HEK293 (cell line): ENCODE data around the gene FAM168A.

Source experiments
- CTCF ChIA-PET: fragments of 350-600 bp; formaldehyde crosslinking; extraction: SDS; loops from one replicate; lab custom pipeline; 2021; ENCODE audit warnings: antibody characterized with exemption; lab: Yijun Ruan, JAX
- POLR2A ChIA-PET: fragments of 300-600 bp; formaldehyde crosslinking; extraction: SDS; loops from one replicate; lab custom pipeline; 2020; ENCODE audit warnings: antibody characterized with exemption, inconsistent platforms; lab: Yijun Ruan, JAX
- H3K27ac ChIP-seq: fragments of 200-500 bp; sonication (Bioruptor generic); 2 replicates; pipeline ENCODE4 v1.5.1; 2014; ENCODE audit warnings: low read depth, low read length, control low read depth, inconsistent platforms; ENCODE audit errors: extremely low read depth
- H3K36me3 ChIP-seq, 2 experiments: fragments of 200-500 bp in 1 of 2; sonication (Bioruptor generic) in 1 of 2; 1 replicate in 1 of 2; 2 replicates in 1 of 2; pipeline ENCODE4 v1.5.1; 2014 to 2017; ENCODE audit warnings: inconsistent platforms in 2 of 2, low read length in 2 of 2; ENCODE audit not compliant: control insufficient read depth in 2 of 2, insufficient read depth in 1 of 2
- H3K4me1 ChIP-seq: fragments of 200-500 bp; sonication (Bioruptor generic); 2 replicates; pipeline ENCODE4 v1.5.1; 2014; ENCODE audit warnings: mild to moderate bottlenecking, low read length, inconsistent platforms; ENCODE audit not compliant: control insufficient read depth, insufficient read depth
- H3K4me3 ChIP-seq: 2 replicates; pipeline ENCODE4 v1.5.1; 2011; ENCODE audit warnings: low read depth, mild to moderate bottlenecking, control low read depth, low read length, moderate library complexity
- H3K9me3 ChIP-seq: fragments of 200-500 bp; sonication (Bioruptor generic); 2 replicates; pipeline ENCODE4 v1.5.1; 2014; ENCODE audit warnings: low read depth, low read length, inconsistent platforms; ENCODE audit not compliant: control insufficient read depth, insufficient read depth
- KLF9 ChIP-seq: fragments of 450-650 bp; formaldehyde crosslinking; IDR thresholded peaks from 2 replicates; pipeline ENCODE4 v1.5.1; 2016; ENCODE audit warnings: missing biosample characterization, missing genetic modification characterization, low read depth
- RBAK ChIP-seq: fragments of 450-650 bp; formaldehyde crosslinking; IDR thresholded peaks from 2 replicates; pipeline ENCODE4 v1.5.1; 2016; ENCODE audit warnings: missing biosample characterization, missing genetic modification characterization
- ZBTB8A ChIP-seq: fragments of 450-650 bp; formaldehyde crosslinking; IDR thresholded peaks from 2 replicates; pipeline ENCODE4 v1.5.1; 2016; ENCODE audit warnings: missing biosample characterization, missing genetic modification characterization
- ZNF146 ChIP-seq: fragments of 450-650 bp; formaldehyde crosslinking; IDR thresholded peaks from 2 replicates; pipeline ENCODE4 v1.5.1; 2016; ENCODE audit warnings: missing biosample characterization, missing genetic modification characterization
- ZNF175 ChIP-seq: fragments of 450-650 bp; formaldehyde crosslinking; IDR thresholded peaks from 2 replicates; pipeline ENCODE4 v1.5.1; 2016; ENCODE audit warnings: missing biosample characterization, missing genetic modification characterization
- ZNF19 ChIP-seq: fragments of 450-650 bp; formaldehyde crosslinking; IDR thresholded peaks from 2 replicates; pipeline ENCODE4; 2016; ENCODE audit warnings: missing biosample characterization, missing genetic modification characterization, low read depth
- ZNF2 ChIP-seq: fragments of 450-650 bp; formaldehyde crosslinking; IDR thresholded peaks from 2 replicates; pipeline ENCODE4 v1.5.1; 2016; ENCODE audit warnings: missing biosample characterization, missing genetic modification characterization
- ZNF24 ChIP-seq: fragments of 450-650 bp; formaldehyde crosslinking; IDR thresholded peaks from 2 replicates; pipeline ENCODE4 v1.5.1; 2016; ENCODE audit warnings: missing biosample characterization, missing genetic modification characterization
- ZNF274 ChIP-seq, 2 experiments: fragments of 200-500 bp in 1 of 2; fragments of 450-650 bp in 1 of 2; sonication (Bioruptor generic) in 1 of 2; formaldehyde crosslinking in 1 of 2; IDR thresholded peaks; 2 replicates each; pipeline versions ENCODE4 v1.5.1 to v1.6.1; 2014 to 2016; ENCODE audit warnings: borderline replicate concordance in 1 of 2, inconsistent platforms in 1 of 2, low read length in 1 of 2, missing biosample characterization in 1 of 2, missing genetic modification characterization in 1 of 2
- ZNF529 ChIP-seq: fragments of 450-650 bp; formaldehyde crosslinking; IDR thresholded peaks from 2 replicates; pipeline ENCODE4 v1.5.1; 2017; ENCODE audit warnings: missing genetic modification characterization, missing biosample characterization; ENCODE audit not compliant: insufficient replicate concordance
- ZNF626 ChIP-seq: fragments of 450-650 bp; sonication (Bioruptor Pico); formaldehyde crosslinking; IDR thresholded peaks from 2 replicates; pipeline ENCODE4 v1.5.1; 2018; ENCODE audit warnings: missing biosample characterization, missing genetic modification characterization, inconsistent platforms
- ZNF629 ChIP-seq: fragments of 450-650 bp; formaldehyde crosslinking; IDR thresholded peaks from 2 replicates; pipeline ENCODE4 v1.5.1; 2017; ENCODE audit warnings: missing biosample characterization, missing genetic modification characterization
- ZNF701 ChIP-seq: fragments of 450-650 bp; formaldehyde crosslinking; IDR thresholded peaks from 2 replicates; pipeline ENCODE4 v1.5.1; 2016; ENCODE audit warnings: missing biosample characterization, missing genetic modification characterization
- TF ChIP-seq, protein P1 (sequence below): sonication (generic); formaldehyde crosslinking; IDR thresholded peaks from 2 replicates; pipeline ENCODE4 v1.8.1; 2022; ENCODE audit warnings: mild to moderate bottlenecking, moderate library complexity, missing genetic modification reagents
- TF ChIP-seq, protein P2 (sequence below): fragments of 450-650 bp; formaldehyde crosslinking; IDR thresholded peaks from 2 replicates; pipeline ENCODE4 v1.5.1; 2016; ENCODE audit warnings: missing biosample characterization, missing genetic modification characterization, borderline replicate concordance
- TF ChIP-seq, protein P3 (sequence below): fragments of 450-650 bp; formaldehyde crosslinking; IDR thresholded peaks from 2 replicates; pipeline ENCODE4 v1.5.1; 2017; ENCODE audit warnings: missing biosample characterization, mild to moderate bottlenecking, missing genetic modification characterization, moderate library complexity
- TF ChIP-seq, protein P4 (sequence below): fragments of 450-650 bp; formaldehyde crosslinking; IDR thresholded peaks from 2 replicates; pipeline ENCODE4 v1.5.1; 2016; ENCODE audit warnings: missing biosample characterization, missing genetic modification characterization
- TF ChIP-seq, protein P5 (sequence below): fragments of 450-650 bp; formaldehyde crosslinking; IDR thresholded peaks from 2 replicates; pipeline ENCODE4 v1.5.1; 2016; ENCODE audit warnings: missing biosample characterization, missing genetic modification characterization
- TF ChIP-seq, protein P6 (sequence below): fragments of 450-650 bp; formaldehyde crosslinking; IDR thresholded peaks from 2 replicates; pipeline ENCODE4 v1.5.1; 2016; ENCODE audit warnings: missing biosample characterization, missing genetic modification characterization
- TF ChIP-seq, protein P7 (sequence below): fragments of 450-650 bp; formaldehyde crosslinking; IDR thresholded peaks from 2 replicates; pipeline ENCODE4 v1.5.1; 2016; ENCODE audit warnings: missing biosample characterization, missing genetic modification characterization

The FAM168A gene

DNA sequence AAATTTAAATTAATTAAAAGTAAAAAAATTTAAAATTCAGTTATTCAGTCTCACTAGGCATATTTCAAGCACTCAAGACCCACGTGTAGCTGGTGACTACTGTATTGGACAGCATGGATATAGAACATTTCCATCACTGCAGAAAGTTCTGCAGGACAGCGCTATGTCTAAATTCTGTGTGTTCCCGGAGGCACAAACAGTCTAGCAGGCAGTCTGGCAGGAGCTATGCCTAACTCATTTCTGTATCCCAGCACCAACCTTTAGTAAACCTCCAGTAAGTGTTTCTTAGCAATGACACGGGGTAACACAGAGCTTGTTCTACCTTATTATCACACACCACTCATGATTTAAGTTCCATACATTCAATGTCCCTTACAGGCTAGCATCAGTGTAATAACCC lies 48.5 kb downstream of the FAM168A start:
- CTCF ChIA-PET = interaction anchor here (0.7 kb wide), 1 partner anchor 16 kb away, joined by 3 read pairs; no protein-coding TSS in a partner anchor
- POLR2A ChIA-PET = no interaction called here

DNA sequence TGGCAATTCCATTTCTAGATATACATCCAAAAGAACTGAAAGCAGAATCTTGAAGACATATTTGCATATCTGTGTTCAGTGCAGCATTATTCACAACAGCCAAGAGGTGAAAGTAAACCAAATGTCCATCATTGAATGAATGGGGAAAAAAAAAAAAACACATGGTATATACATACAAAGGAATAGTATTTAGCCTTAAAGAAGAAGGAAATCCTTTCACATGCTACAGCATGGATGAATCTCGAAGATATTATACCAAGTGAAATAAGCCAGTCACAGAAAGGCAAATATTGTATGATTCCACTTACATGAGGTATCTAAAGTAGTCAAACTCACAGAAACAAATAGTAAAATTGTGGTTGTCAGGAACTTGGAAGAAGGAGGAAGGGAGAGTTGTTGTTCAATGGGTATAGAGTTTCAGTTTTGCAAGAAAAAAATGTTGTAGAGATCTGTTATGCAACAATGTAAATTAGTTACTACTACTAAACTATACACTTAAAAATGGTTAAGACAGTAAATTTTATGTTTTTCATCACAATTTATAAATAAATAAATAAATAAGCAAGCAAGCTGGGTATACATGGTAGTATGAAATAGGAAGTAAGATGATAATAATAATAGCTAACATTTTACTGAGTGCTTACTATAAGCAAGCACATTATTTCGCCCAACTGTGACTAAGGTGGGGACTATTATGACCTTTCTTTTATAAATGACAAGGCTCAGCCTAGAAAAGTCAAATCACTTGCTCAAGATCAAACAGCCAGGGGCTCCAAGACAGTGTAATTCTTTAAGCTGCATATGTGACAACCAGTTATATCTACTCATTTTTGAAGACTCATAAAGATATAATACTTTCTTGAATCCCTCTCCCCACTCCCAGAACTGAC lies 50.0 kb downstream of the FAM168A start:
- Histone ChIP-seq H3K9me3 (no peaks in the 10 kb centered on the region), H3K36me3 (no peaks in the 10 kb centered on the region), H3K4me3 (no peak overlapping the region), H3K4me1 (peaks cover 2% of the 10 kb centered on the region; the same call in 1 of the 2 replicates), H3K27ac (no peak overlapping the region)
- POLR2A ChIA-PET = no interaction called here
- TF ChIP-seq, protein P1, sequence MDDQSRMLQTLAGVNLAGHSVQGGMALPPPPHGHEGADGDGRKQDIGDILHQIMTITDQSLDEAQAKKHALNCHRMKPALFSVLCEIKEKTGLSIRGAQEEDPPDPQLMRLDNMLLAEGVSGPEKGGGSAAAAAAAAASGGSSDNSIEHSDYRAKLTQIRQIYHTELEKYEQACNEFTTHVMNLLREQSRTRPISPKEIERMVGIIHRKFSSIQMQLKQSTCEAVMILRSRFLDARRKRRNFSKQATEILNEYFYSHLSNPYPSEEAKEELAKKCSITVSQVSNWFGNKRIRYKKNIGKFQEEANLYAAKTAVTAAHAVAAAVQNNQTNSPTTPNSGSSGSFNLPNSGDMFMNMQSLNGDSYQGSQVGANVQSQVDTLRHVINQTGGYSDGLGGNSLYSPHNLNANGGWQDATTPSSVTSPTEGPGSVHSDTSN (CRISPR knock-in tag) = no peak
- TF ChIP-seq, protein P2, sequence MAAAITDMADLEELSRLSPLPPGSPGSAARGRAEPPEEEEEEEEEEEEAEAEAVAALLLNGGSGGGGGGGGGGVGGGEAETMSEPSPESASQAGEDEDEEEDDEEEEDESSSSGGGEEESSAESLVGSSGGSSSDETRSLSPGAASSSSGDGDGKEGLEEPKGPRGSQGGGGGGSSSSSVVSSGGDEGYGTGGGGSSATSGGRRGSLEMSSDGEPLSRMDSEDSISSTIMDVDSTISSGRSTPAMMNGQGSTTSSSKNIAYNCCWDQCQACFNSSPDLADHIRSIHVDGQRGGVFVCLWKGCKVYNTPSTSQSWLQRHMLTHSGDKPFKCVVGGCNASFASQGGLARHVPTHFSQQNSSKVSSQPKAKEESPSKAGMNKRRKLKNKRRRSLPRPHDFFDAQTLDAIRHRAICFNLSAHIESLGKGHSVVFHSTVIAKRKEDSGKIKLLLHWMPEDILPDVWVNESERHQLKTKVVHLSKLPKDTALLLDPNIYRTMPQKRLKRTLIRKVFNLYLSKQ (tag by site-specific recombination) = no peak
- TF ChIP-seq, protein P3, sequence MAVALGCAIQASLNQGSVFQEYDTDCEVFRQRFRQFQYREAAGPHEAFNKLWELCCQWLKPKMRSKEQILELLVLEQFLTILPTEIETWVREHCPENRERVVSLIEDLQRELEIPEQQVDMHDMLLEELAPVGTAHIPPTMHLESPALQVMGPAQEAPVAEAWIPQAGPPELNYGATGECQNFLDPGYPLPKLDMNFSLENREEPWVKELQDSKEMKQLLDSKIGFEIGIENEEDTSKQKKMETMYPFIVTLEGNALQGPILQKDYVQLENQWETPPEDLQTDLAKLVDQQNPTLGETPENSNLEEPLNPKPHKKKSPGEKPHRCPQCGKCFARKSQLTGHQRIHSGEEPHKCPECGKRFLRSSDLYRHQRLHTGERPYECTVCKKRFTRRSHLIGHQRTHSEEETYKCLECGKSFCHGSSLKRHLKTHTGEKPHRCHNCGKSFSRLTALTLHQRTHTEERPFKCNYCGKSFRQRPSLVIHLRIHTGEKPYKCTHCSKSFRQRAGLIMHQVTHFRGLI (tag by site-specific recombination) = no peak
- TF ChIP-seq ZNF146 (tag by site-specific recombination) = peak; percentile 80
- CTCF ChIA-PET = no interaction called here

More for the DNA sequence above, 48.5 kb downstream of the FAM168A start:
- Histone ChIP-seq H3K27ac (no peak overlapping the region), H3K4me3 (no peak overlapping the region), H3K9me3 (no peaks in the 10 kb centered on the region), H3K4me1 (peaks cover 2% of the 10 kb centered on the region; the same call in 1 of the 2 replicates), H3K36me3 (no peaks in the 10 kb centered on the region)
- TF ChIP-seq RBAK (tag by site-specific recombination) (no peak), ZNF529 (tag by site-specific recombination) (no peak), ZNF274 (IDR thresholded peaks at IDR 0.05; ENCODE audit: low read length) (no peak), ZNF274 (tag by site-specific recombination; IDR thresholded peaks at IDR 0.05; ENCODE audit: borderline replicate concordance) (no peak), KLF9 (tag by site-specific recombination) (no peak), ZNF2 (tag by site-specific recombination) (no peak), ZNF175 (tag by site-specific recombination) (no peak), ZNF629 (tag by site-specific recombination) (no peak), ZNF701 (tag by site-specific recombination) (no peak), ZNF626 (no peak), ZBTB8A (tag by site-specific recombination) (no peak), ZNF19 (tag by site-specific recombination) (no peak), ZNF24 (tag by site-specific recombination) (no peak)
- TF ChIP-seq, protein P4, sequence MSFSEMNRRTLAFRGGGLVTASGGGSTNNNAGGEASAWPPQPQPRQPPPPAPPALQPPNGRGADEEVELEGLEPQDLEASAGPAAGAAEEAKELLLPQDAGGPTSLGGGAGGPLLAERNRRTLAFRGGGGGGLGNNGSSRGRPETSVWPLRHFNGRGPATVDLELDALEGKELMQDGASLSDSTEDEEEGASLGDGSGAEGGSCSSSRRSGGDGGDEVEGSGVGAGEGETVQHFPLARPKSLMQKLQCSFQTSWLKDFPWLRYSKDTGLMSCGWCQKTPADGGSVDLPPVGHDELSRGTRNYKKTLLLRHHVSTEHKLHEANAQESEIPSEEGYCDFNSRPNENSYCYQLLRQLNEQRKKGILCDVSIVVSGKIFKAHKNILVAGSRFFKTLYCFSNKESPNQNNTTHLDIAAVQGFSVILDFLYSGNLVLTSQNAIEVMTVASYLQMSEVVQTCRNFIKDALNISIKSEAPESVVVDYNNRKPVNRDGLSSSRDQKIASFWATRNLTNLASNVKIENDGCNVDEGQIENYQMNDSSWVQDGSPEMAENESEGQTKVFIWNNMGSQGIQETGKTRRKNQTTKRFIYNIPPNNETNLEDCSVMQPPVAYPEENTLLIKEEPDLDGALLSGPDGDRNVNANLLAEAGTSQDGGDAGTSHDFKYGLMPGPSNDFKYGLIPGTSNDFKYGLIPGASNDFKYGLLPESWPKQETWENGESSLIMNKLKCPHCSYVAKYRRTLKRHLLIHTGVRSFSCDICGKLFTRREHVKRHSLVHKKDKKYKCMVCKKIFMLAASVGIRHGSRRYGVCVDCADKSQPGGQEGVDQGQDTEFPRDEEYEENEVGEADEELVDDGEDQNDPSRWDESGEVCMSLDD (tag by site-specific recombination) = no peak
- TF ChIP-seq, protein P5, sequence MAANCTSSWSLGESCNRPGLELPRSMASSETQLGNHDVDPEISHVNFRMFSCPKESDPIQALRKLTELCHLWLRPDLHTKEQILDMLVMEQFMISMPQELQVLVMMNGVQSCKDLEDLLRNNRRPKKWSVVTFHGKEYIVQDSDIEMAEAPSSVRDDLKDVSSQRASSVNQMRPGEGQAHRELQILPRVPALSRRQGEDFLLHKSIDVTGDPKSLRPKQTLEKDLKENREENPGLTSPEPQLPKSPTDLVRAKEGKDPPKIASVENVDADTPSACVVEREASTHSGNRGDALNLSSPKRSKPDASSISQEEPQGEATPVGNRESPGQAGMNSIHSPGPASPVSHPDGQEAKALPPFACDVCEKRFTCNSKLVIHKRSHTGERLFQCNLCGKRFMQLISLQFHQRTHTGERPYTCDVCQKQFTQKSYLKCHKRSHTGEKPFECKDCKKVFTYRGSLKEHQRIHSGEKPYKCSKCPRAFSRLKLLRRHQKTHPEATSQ (tag by site-specific recombination) = no peak
- TF ChIP-seq, protein P6, sequence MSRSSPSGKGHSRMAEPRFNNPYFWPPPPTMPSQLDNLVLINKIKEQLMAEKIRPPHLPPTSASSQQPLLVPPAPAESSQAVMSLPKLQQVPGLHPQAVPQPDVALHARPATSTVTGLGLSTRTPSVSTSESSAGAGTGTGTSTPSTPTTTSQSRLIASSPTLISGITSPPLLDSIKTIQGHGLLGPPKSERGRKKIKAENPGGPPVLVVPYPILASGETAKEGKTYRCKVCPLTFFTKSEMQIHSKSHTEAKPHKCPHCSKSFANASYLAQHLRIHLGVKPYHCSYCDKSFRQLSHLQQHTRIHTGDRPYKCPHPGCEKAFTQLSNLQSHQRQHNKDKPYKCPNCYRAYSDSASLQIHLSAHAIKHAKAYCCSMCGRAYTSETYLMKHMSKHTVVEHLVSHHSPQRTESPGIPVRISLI (tag by site-specific recombination) = no peak
- TF ChIP-seq, protein P7, sequence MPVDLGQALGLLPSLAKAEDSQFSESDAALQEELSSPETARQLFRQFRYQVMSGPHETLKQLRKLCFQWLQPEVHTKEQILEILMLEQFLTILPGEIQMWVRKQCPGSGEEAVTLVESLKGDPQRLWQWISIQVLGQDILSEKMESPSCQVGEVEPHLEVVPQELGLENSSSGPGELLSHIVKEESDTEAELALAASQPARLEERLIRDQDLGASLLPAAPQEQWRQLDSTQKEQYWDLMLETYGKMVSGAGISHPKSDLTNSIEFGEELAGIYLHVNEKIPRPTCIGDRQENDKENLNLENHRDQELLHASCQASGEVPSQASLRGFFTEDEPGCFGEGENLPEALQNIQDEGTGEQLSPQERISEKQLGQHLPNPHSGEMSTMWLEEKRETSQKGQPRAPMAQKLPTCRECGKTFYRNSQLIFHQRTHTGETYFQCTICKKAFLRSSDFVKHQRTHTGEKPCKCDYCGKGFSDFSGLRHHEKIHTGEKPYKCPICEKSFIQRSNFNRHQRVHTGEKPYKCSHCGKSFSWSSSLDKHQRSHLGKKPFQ (tag by site-specific recombination) = no peak
